ENCODE data around the gene ATXN1L. TPM values are rescaled to one million over a fixed set of nuclear protein-coding genes. Genes with fewer than 3 reads are reported as not detected.

The ATXN1L gene
- total RNA-seq, 2 donors from 2014 or later: 17.7 to 35.8 TPM

DNA sequence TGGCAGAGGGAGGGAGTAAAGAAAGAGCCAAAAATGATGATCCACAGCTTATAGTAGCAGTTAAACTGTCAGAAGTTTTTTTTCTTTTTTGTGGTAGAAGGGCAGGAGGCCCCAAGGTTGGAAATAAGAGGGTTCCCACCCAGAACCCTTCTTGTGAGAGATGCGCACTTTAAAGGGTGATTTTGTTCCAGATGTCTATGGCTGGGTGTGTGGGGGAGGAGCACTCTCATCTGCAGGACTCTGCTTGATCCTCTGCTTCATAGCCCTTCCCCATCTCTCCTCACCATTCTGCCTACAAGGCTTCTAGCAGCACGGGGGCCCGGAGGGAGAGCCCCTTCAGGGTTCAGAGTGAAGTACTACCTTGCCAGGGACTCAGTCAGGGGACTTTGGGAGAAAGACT is 6.4 kb downstream of the ATXN1L start:
- no peak overlapping the region for H3K4me3 ChIP-seq
- peaks cover 3 to 15% of the 10 kb centered on the region in 2 donors for H3K36me3 ChIP-seq
- H3K27ac ChIP-seq: no peak overlapping the region
- 85% methylated on average over 3 of the region's 3 CpGs for WGBS
- TF ChIP-seq CTCF (IDR thresholded peaks at IDR 0.05): no peak
- TF ChIP-seq POLR2A (IDR thresholded peaks at IDR 0.05): no peak
- TF ChIP-seq POLR2AphosphoS5 (IDR thresholded peaks at IDR 0.05): no peak
- DNase-seq (ENCODE audit: low spot score): no peak
- no peaks in the 10 kb centered on the region for H3K27me3 ChIP-seq (replicated peaks; ENCODE audit: insufficient read depth)
- intact Hi-C loops (cut with DNase I): no loop called here
- H3K4me1 ChIP-seq (replicated peaks): no peaks in the 10 kb centered on the region
- no peaks in the 10 kb centered on the region for H3K9me3 ChIP-seq

DNA sequence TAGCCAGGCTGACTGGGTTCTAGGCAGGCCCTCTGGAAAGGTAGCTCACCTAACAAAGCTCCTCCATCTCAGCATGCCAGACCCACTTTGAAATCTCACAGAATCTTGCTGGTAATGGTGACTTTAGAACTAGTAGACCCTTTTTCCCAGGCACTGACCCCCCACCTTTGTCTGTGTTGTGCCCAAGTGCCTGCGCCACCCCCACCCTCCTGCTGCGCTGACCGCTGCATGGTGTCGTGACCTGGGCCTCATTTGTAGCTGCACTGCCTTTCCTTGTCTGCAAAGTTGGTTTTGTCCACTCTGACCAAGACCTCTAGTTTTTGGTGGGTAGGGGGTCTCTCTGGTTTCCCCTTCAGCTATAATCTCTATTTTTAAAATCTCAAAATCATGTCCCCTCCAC is 6.8 kb downstream of the ATXN1L start:
- no peak overlapping the region for H3K27ac ChIP-seq
- TF ChIP-seq POLR2A (IDR thresholded peaks at IDR 0.05): no peak
- TF ChIP-seq CTCF (IDR thresholded peaks at IDR 0.05): no peak
- TF ChIP-seq POLR2AphosphoS5 (IDR thresholded peaks at IDR 0.05): no peak
- peaks cover 3 to 15% of the 10 kb centered on the region in 2 donors for H3K36me3 ChIP-seq
- no peak for DNase-seq (ENCODE audit: low spot score)
- H3K4me1 ChIP-seq (replicated peaks): no peaks in the 10 kb centered on the region
- H3K27me3 ChIP-seq (replicated peaks; ENCODE audit: insufficient read depth): no peaks in the 10 kb centered on the region
- intact Hi-C loops (cut with DNase I): no loop called here
- no peaks in the 10 kb centered on the region for H3K9me3 ChIP-seq
- WGBS: 97% methylated on average over 4 of the region's 4 CpGs
- H3K4me3 ChIP-seq: no peak overlapping the region

GRCh38 chr16:71853413-71853812 is 7.6 kb downstream of the ATXN1L start:
- intact Hi-C loops (cut with DNase I): no loop called here
- 90% methylated on average over 4 of the region's 4 CpGs for WGBS
- no peak overlapping the region for H3K4me3 ChIP-seq
- no peaks in the 10 kb centered on the region for H3K27me3 ChIP-seq (replicated peaks; ENCODE audit: insufficient read depth)
- H3K27ac ChIP-seq: no peak overlapping the region
- H3K9me3 ChIP-seq: no peaks in the 10 kb centered on the region
- no peaks in the 10 kb centered on the region for H3K4me1 ChIP-seq (replicated peaks)
- no peak for TF ChIP-seq POLR2A (IDR thresholded peaks at IDR 0.05)
- H3K36me3 ChIP-seq: peaks cover 3 to 15% of the 10 kb centered on the region in 2 donors
- DNase-seq (ENCODE audit: low spot score): no peak

GRCh38 chr16:71854369-71854948 is 8.7 kb downstream of the ATXN1L start:
- Histone ChIP-seq H3K9me3 (no peaks in the 10 kb centered on the region), H3K27me3 (replicated peaks; ENCODE audit: insufficient read depth) (no peaks in the 10 kb centered on the region), H3K4me3 (no peak overlapping the region), H3K27ac (no peak overlapping the region), H3K4me1 (replicated peaks) (no peaks in the 10 kb centered on the region), H3K36me3 (peaks cover 3 to 15% of the 10 kb centered on the region in 2 donors)
- intact Hi-C loops (cut with DNase I): no loop called here
- no peak for DNase-seq (ENCODE audit: low spot score)
- no peak for TF ChIP-seq POLR2A (IDR thresholded peaks at IDR 0.05)
- no peak for TF ChIP-seq CTCF (IDR thresholded peaks at IDR 0.05)
- TF ChIP-seq POLR2AphosphoS5 (IDR thresholded peaks at IDR 0.05): no peak
- 84% methylated on average over 4 of the region's 4 CpGs for WGBS

DNA sequence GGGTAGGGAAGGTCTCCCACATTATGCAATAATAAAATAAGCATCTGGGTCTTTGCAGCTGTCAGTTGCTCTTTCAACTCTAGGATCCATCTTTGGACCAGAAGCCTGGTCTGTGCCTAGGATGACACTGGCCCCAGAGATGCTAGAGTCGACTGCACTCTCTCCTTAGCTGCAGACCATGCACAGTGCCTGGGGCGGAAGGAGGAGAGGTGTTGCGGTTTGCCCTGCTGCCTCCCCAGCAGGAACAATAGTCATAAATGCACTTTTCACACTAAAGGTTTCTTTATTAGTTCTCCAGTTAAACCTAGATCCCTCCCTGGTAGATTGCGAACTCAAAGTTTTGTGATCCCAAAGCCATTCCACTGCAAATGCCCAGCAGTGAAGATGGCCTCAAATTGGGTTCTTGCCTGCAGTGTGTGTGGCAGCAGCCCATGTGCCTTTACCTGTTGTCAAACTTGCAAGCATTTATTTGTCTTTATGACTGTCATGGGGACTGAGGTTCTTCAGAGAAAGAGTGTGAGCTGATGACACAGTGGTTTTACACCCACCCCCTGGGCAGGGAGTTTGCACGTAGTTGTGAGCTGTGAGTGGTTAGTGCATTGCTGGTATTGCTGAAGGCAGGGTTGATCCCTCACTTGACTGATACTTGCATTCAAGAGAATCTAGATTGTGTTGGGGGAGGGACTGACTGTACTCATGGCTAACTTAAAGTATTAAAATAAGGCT is 10.3 kb downstream of the ATXN1L start:
- TF ChIP-seq POLR2A (IDR thresholded peaks at IDR 0.05) (no peak), POLR2AphosphoS5 (IDR thresholded peaks at IDR 0.05) (no peak), CTCF (IDR thresholded peaks at IDR 0.05) (no peak)
- Histone ChIP-seq H3K27me3 (replicated peaks; ENCODE audit: insufficient read depth) (no peaks in the 10 kb centered on the region), H3K36me3 (peaks cover 0 to 10% of the 10 kb centered on the region in 2 donors), H3K27ac (no peak overlapping the region), H3K4me1 (replicated peaks) (no peaks in the 10 kb centered on the region), H3K4me3 (no peak overlapping the region), H3K9me3 (no peaks in the 10 kb centered on the region)
- DNase-seq (ENCODE audit: low spot score): no peak
- intact Hi-C loops (cut with DNase I): no loop called here
- 77% methylated on average over 5 of the region's 5 CpGs for WGBS

All from prostate gland (tissue), 2 donors.